Measurements from ENCODE around the gene OR4N5.

OR4N5 gene

DNA sequence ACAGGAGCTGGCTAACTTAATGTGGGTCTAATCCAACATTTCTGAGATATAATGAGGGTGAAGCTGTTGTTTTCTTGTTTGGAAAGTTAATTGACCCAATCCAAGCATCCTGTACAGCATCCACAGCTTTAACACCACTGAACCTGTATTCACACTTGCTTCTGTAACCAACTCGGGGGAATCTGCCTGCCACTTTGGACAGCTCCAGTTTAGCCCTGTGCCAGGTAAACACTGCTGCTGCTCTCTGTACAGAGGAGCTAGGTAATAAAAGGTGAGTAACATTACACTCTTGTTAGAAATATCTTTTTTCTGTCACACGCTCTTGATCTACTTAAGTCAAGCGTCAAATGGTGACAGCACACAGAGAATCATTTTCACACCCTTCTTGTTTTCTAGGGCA, 52.8 kb downstream of the OR4N5 start:
- Histone ChIP-seq H3K27ac (ENCODE audit: insufficient read depth, low read length, poor library complexity, severe bottlenecking) (no peak overlapping the region), H3K9me3 (ENCODE audit: control insufficient read depth, low read length) (no peaks in the 10 kb centered on the region), H3K27me3 (replicated peaks; ENCODE audit: control insufficient read depth, insufficient read depth, low read length, poor library complexity, severe bottlenecking) (no peaks in the 10 kb centered on the region), H3K4me1 (ENCODE audit: control insufficient read depth, insufficient read depth, low read length, poor library complexity, severe bottlenecking) (no peaks in the 10 kb centered on the region), H3K4me3 (ENCODE audit: insufficient read depth, low read depth, low read length, poor library complexity, severe bottlenecking) (no peak overlapping the region), H3K36me3 (ENCODE audit: control insufficient read depth, insufficient read depth, low read length) (no peaks in the 10 kb centered on the region)
- DNase-seq, result no peak

GRCh38 chr14:20194101-20194500, 55.5 kb downstream of the OR4N5 start:
- Histone ChIP-seq H3K4me1 (ENCODE audit: control insufficient read depth, insufficient read depth, low read length, poor library complexity, severe bottlenecking) (no peaks in the 10 kb centered on the region), H3K27ac (ENCODE audit: insufficient read depth, low read length, poor library complexity, severe bottlenecking) (no peak overlapping the region), H3K36me3 (ENCODE audit: control insufficient read depth, insufficient read depth, low read length) (no peaks in the 10 kb centered on the region), H3K27me3 (replicated peaks; ENCODE audit: control insufficient read depth, insufficient read depth, low read length, poor library complexity, severe bottlenecking) (no peaks in the 10 kb centered on the region), H3K9me3 (ENCODE audit: control insufficient read depth, low read length) (no peaks in the 10 kb centered on the region), H3K4me3 (ENCODE audit: insufficient read depth, low read depth, low read length, poor library complexity, severe bottlenecking) (no peak overlapping the region)
- no peak for DNase-seq
